ENCODE data around the gene RNF149.

DNA sequence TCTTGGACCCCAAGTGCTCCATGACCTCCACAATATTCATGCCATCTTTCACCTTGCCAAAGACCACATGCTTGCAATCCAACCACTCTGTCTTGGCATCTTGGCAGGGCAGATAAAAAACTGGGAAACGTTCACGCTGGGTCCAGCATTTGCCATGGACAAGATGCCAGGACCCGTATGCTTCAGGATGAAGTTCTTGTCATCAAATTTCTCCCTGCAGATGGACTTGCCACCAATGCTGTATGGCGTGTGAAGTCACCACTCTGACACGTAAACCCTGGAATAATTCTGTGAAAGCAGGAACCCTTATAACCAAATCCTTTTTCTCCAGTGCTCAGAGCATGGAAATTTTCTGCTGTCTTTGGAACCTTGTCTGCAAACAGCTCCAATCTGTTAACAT is 34.4 kb downstream of the RNF149 start:
- TF ChIP-seq, protein P1, sequence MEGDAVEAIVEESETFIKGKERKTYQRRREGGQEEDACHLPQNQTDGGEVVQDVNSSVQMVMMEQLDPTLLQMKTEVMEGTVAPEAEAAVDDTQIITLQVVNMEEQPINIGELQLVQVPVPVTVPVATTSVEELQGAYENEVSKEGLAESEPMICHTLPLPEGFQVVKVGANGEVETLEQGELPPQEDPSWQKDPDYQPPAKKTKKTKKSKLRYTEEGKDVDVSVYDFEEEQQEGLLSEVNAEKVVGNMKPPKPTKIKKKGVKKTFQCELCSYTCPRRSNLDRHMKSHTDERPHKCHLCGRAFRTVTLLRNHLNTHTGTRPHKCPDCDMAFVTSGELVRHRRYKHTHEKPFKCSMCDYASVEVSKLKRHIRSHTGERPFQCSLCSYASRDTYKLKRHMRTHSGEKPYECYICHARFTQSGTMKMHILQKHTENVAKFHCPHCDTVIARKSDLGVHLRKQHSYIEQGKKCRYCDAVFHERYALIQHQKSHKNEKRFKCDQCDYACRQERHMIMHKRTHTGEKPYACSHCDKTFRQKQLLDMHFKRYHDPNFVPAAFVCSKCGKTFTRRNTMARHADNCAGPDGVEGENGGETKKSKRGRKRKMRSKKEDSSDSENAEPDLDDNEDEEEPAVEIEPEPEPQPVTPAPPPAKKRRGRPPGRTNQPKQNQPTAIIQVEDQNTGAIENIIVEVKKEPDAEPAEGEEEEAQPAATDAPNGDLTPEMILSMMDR (conservative IDR thresholded peaks at IDR 0.05; ENCODE audit: low read depth in 2 of 2) = no peak
- TF ChIP-seq EZH2phosphoT487 (IDR thresholded peaks at IDR 0.05; ENCODE audit: unreplicated experiment) (no peak), EZH2 (IDR thresholded peaks at IDR 0.05; ENCODE audit: low read depth, unreplicated experiment) (no peak), ZNF114 (CRISPR knock-in tag; IDR thresholded peaks at IDR 0.05) (no peak)
- TF ChIP-seq, protein P2, sequence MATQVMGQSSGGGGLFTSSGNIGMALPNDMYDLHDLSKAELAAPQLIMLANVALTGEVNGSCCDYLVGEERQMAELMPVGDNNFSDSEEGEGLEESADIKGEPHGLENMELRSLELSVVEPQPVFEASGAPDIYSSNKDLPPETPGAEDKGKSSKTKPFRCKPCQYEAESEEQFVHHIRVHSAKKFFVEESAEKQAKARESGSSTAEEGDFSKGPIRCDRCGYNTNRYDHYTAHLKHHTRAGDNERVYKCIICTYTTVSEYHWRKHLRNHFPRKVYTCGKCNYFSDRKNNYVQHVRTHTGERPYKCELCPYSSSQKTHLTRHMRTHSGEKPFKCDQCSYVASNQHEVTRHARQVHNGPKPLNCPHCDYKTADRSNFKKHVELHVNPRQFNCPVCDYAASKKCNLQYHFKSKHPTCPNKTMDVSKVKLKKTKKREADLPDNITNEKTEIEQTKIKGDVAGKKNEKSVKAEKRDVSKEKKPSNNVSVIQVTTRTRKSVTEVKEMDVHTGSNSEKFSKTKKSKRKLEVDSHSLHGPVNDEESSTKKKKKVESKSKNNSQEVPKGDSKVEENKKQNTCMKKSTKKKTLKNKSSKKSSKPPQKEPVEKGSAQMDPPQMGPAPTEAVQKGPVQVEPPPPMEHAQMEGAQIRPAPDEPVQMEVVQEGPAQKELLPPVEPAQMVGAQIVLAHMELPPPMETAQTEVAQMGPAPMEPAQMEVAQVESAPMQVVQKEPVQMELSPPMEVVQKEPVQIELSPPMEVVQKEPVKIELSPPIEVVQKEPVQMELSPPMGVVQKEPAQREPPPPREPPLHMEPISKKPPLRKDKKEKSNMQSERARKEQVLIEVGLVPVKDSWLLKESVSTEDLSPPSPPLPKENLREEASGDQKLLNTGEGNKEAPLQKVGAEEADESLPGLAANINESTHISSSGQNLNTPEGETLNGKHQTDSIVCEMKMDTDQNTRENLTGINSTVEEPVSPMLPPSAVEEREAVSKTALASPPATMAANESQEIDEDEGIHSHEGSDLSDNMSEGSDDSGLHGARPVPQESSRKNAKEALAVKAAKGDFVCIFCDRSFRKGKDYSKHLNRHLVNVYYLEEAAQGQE (IDR thresholded peaks at IDR 0.05; ENCODE audit: unreplicated experiment) = no peak
- TF ChIP-seq, protein P3, sequence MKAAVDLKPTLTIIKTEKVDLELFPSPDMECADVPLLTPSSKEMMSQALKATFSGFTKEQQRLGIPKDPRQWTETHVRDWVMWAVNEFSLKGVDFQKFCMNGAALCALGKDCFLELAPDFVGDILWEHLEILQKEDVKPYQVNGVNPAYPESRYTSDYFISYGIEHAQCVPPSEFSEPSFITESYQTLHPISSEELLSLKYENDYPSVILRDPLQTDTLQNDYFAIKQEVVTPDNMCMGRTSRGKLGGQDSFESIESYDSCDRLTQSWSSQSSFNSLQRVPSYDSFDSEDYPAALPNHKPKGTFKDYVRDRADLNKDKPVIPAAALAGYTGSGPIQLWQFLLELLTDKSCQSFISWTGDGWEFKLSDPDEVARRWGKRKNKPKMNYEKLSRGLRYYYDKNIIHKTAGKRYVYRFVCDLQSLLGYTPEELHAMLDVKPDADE (IDR thresholded peaks at IDR 0.05) = no peak
